Body of pancreas (tissue), 4 donors: ENCODE data around the gene ZNF74.
"Not testable (repeated sequence)": the region's sequence is repeated elsewhere in the genome, so short reads cannot be mapped to it uniquely, and the experiment has no call there.

Experiments used
- CTCF ChIP-seq, 7 experiments: fragments of 450-650 bp in 4 of 7; fragments of 200-600 bp in 3 of 7; sonication (generic) in 3 of 7; IDR thresholded peaks; one replicate each; pipeline ENCODE4 v1.5.1; 2016 to 2019; ENCODE audit warnings: antibody characterized with exemption in 7 of 7
- POLR2A ChIP-seq, 3 donors: fragments of 450-650 bp; IDR thresholded peaks; one replicate each; pipeline ENCODE4 v1.6.1; 2016; ENCODE audit warnings: antibody characterized with exemption in 3 of 3, mild to moderate bottlenecking in 2 of 3

- TF ChIP-seq CTCF, POLR2A (IDR thresholded peaks at IDR 0.05): not testable (repeated sequence)
Observed at GRCh38 chr22:20361752-20362229, 32.2 kb upstream of the ZNF74 start.
